ENCODE data around the gene NPLOC4.

The NPLOC4 gene

DNA sequence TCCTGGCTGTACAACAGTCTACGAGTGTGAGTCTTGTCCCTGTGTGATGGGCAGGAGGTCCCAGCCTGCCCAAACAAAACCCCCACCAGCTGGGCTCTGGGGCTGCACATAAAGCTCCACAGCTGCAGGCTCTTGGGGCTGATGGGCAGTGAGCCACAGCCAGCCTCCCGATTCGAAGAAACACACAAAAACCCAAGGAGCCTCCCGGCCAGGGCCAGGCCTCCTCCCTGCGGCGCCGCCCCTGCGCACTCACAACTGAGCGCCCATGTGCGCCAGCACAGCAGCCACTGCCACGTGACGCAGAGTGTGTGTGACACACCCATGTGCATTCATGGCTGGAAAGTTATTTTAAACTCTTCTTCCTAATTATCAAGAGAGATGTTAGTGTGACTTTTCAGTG is 54.2 kb downstream of the NPLOC4 start:
- no peak for DNase-seq

DNA sequence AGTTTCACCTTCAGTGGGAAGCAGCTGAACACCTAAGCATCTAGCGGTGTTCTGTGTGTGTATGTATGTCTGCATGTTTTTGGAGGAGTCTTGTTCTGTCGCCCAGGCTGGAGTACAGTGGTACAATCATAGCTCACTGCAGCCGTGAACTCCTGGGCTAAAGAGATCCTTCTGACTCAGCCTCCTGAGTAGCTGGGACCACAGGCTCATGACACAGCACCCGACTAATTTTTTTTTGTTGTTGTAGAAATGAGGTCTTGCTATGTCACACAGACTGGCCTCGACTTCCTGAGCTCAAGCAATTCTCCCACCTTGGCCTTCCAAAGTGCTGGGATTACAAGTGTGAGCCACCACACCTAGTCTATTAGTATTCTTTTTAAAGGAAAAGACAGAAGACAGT is 54.6 kb downstream of the NPLOC4 start:
- no peak for DNase-seq

DNA sequence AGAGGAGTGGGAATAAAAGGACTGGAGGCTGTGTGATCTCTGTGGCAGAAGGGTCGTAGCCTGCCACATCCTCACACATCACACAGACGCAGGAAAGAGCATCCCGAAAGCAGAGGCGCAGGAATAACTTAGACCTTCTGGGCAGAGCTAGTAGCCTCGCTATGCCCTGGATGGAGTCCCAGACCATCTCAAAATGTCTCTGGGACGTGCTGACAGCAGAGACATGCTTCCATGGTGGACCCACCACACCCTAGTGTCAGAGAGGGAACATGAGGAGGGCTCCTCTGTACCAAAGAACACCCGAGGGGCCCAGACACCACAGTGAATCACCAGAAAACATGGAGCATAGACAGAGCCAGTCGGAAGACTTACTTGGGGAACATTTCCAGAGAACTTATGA is 55.2 kb downstream of the NPLOC4 start:
- no peak for DNase-seq

DNA sequence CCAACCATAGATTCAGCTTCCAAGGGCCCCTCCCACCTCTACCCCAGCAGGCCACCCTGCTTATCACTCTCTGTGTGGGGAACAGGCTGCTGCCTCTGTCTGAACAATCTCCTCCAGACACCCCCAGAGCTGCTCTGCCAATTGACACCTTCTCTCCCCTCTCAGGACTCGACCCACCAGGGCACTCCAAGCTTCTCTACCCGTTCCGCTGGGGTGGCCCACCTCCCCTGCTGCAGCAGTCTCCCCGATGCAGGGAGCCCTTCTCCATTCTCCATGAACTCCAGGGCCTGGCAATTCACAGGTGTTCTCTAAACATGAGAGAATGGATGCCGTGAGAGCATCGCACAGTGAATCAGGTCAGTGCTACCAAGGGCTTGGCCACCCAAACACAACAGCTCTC is 56.4 kb downstream of the NPLOC4 start:
- no peak for DNase-seq

GRCh38 chr17:81579821-81580321 is 57.0 kb downstream of the NPLOC4 start:
- no peak for DNase-seq

DNA sequence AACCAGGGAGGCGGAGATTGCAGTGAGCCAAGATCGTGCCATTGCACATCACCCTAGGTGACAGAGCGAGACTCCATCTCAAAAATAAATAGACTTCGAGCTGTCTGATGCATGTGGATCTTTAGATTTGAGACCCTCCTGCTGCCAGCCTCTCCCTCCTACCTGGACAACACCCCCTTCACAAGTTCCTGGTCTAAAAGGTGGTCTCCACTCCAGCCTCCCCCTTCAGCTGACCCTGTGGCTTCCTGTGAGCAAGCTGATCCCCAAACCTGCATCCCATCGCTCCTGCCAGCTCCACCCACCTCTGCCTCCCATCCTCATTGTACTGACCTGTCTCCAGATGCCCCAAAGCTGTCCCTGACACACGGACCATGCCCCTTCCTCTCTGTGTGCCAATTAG is 57.6 kb downstream of the NPLOC4 start:
- DNase-seq: no peak

DNA sequence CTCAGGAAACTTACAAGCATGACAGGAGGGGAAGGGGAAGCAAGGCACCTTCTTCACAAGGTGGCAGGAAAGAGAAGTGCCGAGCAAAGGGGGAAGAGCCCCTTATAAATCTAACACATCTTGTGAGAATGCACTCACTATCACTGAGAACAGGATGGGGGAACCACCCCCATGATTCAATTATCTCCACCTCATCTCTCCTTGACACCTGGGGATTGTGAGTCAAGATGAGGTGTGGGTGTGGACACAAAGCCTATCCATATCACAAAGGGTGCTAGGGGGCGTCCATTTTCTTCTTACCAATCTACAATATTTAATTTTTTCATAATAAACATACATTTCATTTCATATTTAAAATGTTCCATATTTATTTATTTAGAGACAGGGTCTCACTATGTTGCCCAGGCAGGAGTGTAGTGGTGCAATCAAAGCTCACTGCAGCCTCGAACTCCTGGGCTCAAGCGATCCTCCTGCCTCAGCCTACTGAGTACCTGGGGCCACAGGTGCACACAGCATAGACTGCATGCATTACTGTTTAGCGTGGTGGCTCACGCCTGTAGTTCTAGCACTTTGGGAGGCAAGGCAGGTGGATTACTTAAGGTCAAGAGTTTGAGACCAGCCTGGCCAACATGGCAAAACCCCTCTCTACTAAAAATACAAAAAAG is 58.2 kb downstream of the NPLOC4 start:
- DNase-seq: no peak

DNA sequence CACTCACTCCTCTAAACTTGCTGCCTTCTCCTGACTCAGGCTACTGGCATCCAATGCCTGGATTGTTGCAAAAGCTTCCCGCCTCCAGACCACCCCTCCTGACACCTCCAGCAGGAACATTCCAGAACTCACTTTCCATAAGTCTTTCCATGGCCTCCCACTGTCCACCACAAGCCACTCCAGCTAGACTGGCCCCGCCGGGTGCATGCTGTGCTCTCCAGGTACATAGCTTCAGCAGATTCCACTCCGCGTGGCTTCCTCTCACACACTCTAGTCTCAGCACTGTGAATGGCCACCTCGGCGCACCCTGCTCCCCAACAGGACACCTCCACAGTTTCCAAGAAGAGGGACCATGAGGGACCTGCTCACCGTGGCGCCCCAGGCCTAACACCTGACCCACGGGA is 58.9 kb downstream of the NPLOC4 start:
- no peak for DNase-seq

- no peak for DNase-seq
Observed at GRCh38 chr17:81577278-81578000, 59.5 kb downstream of the NPLOC4 start.

GRCh38 chr17:81576621-81577277 is 60.2 kb downstream of the NPLOC4 start:
- DNase-seq: no peak

GRCh38 chr17:81575836-81576235 is 61.1 kb downstream of the NPLOC4 start:
- no peak for DNase-seq

- DNase-seq: no peak
Observed at GRCh38 chr17:81574643-81574956, 62.3 kb downstream of the NPLOC4 start.

- DNase-seq: peak; percentile 33
Observed at GRCh38 chr17:81573794-81574642, 62.9 kb downstream of the NPLOC4 start.

DNA sequence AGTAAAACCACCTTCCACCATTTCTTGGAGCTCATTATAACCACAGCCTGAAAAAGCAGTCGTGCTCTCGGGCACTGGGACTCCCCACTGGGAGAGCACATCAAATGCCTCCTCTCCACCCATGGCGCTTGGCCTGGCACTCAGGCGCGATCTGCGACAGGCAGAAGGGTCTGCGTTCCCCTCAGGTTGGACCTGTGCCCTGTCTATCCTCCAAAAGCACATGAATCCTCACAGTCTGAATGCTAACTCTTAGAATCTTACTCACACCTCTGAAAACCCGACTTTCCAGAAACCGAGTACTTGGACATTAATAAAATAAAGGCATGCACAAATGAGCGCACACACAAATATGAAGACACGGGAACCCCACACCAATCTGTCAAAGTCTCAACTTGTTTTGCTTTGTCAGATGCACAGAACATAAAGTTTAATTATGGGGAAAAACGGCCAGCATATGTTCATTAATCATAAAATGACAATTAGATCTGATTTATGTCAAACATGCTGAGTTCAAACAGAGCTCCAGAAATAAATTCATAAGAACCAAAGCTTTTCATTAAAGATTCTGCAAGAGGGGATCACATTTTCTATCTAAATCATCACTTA is 64.2 kb downstream of the NPLOC4 start:
- DNase-seq: peak; percentile 79

DNA sequence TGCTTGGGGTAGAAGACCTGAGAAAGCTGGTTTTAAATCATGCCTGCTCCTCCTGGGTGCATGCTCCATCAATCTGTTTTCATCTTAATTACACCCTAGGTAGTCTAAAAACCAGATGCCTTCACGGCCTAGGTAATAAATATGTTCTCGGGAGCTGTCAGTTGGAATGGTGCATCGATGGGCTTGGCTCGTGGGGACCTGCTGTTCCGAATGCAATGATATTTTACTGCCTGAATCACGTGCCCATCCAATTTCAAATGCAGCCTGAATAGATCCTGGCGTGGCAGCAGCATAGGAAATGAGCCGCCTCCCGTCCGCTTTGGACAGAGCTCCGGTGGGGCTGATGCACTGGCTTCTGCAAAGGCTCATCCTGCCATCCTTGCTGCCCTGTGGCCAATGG is 65.9 kb downstream of the NPLOC4 start:
- no peak for DNase-seq

DNA sequence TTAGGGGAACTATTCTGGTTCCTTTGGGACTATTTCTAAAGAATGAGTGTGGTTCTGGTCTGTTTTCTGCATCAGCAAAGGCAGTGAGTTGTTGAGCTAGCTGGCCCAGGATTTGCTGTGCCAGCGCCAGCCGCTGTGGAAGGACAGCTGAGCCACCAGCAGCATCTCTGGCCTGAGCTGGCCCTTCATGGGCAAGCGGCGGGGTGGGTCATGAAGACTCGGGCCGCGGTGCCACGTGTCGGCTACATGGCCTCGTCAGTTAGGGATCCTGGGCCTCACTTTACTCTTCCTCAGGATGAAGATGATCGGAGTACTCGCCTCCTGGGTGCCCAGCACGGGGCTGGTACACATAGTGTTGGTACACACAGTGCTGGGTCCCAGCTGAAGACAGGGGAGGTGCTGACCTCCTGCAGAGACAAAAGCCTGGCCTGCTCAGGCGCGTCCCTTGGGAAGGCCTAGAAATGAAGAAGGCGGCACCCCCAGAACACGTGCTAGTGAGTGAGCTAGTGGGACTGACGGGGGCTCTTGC is 66.9 kb downstream of the NPLOC4 start:
- no peak for DNase-seq

DNA sequence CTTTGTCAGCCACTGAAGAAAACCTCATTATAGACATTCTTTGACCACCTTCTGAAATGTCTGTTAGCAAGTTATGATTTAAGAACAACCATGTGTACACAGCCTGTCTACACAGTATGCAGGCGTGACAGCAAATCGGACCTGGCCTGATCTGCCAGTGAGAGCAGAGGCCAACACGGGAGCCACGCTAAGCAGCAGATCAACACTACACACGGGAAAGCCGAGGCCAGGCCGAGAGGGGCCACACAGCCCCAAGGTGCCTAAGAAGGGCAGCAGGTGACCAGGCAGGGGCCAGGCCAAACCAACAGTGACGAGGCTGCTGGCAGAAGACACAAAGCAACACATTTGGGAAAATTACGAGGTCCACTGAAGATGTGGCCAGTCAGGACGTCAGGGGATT is 68.5 kb downstream of the NPLOC4 start:
- no peak for DNase-seq

- DNase-seq: no peak
Observed at GRCh38 chr17:81567191-81567590, 69.7 kb downstream of the NPLOC4 start.

- peak; percentile 76 for DNase-seq
Observed at GRCh38 chr17:81566461-81567126, 70.3 kb downstream of the NPLOC4 start.

GRCh38 chr17:81565231-81565630 is 71.7 kb downstream of the NPLOC4 start:
- no peak for DNase-seq

DNA sequence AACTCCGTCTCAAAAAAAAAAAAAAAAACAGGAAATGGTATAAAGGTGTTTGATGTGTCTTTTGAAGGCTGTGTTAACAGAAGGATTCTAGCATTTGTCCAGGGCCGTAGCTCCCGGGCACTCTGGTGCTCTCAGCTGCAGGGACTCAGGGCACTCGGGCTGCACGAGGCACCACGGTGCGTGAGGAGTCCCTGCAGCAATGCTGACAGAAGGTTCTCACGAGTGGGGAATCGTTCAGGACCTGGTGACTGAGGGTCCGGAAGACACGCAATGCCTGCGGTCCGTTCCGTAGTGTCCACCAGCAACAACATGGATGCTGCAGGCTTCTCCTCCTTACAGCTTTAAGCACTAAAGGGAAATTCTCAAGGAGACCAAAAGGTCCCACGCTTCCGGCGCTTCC is 72.1 kb downstream of the NPLOC4 start:
- no peak for DNase-seq

Measured in NCI-H1694 (cell line).